GM12864 (cell line): Measurements from ENCODE around the gene C2orf68.

ENCODE experiments used
- DNase-seq: peaks from one replicate; pipeline ENCODE4 v3.0.0-alpha.2; 2011; ENCODE audit warnings: low read depth
- H3K4me3 ChIP-seq: 2 replicates; pipeline ENCODE4 v1.5.1; 2011; ENCODE audit warnings: mild to moderate bottlenecking, low read depth, low read length, control low read depth
- CTCF ChIP-seq: IDR thresholded peaks from 2 replicates; pipeline ENCODE4 v1.5.1; 2011; ENCODE audit warnings: low read depth, mild to moderate bottlenecking, moderate library complexity, low read length, control low read depth, inconsistent platforms; ENCODE audit errors: missing control alignments

C2orf68 gene

GRCh38 chr2:85655961-85656417, 44.1 kb upstream of the C2orf68 start:
- TF ChIP-seq CTCF = no peak
- H3K4me3 ChIP-seq = no peak overlapping the region
- DNase-seq = no peak

GRCh38 chr2:85653996-85654395, 42.1 kb upstream of the C2orf68 start:
- TF ChIP-seq CTCF = no peak
- no peak for DNase-seq
- no peak overlapping the region for H3K4me3 ChIP-seq

GRCh38 chr2:85652056-85652455, 40.2 kb upstream of the C2orf68 start:
- no peak for TF ChIP-seq CTCF
- no peak for DNase-seq
- no peak overlapping the region for H3K4me3 ChIP-seq

DNA sequence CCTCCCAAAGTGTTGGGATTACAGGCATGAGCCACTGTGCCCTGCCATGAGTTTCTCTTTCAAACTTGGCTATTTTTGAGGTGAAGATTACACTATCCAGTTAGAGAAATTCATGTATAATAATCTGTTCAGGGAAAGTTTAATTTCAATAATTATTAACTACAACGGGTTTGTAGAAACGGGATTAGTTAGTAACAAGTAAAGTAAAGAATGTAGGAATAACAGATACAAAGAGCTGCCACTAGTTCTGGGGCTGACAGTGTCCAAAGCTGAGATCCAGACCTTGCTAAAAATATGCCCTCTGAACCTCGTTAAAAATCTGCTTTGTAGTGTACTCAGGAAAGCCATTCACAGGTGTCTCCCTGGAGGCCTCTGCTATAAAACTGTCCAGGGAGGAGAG, 39.2 kb upstream of the C2orf68 start:
- no peak for TF ChIP-seq CTCF
- no peak for DNase-seq
- no peak overlapping the region for H3K4me3 ChIP-seq

DNA sequence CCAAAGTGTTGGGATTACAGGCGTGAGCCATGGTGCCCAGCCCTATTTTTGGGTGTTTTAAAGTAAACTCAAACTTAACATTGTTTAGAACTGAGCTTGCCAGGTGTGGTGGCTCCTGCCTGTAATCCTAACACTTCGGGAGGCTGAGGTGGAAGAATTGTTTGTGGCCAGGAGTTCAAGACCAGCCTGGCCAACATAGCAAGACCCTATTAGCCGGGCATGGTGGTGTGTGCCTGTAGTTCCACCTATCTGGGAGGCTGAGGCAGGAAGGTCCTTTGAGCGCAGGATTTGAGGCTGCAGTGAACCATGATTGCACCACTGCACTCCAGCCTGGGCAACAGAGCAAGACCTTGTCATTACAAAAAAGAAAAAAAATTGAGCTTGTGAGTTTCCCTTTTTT, 38.6 kb upstream of the C2orf68 start:
- no peak for TF ChIP-seq CTCF
- no peak overlapping the region for H3K4me3 ChIP-seq
- DNase-seq = no peak

DNA sequence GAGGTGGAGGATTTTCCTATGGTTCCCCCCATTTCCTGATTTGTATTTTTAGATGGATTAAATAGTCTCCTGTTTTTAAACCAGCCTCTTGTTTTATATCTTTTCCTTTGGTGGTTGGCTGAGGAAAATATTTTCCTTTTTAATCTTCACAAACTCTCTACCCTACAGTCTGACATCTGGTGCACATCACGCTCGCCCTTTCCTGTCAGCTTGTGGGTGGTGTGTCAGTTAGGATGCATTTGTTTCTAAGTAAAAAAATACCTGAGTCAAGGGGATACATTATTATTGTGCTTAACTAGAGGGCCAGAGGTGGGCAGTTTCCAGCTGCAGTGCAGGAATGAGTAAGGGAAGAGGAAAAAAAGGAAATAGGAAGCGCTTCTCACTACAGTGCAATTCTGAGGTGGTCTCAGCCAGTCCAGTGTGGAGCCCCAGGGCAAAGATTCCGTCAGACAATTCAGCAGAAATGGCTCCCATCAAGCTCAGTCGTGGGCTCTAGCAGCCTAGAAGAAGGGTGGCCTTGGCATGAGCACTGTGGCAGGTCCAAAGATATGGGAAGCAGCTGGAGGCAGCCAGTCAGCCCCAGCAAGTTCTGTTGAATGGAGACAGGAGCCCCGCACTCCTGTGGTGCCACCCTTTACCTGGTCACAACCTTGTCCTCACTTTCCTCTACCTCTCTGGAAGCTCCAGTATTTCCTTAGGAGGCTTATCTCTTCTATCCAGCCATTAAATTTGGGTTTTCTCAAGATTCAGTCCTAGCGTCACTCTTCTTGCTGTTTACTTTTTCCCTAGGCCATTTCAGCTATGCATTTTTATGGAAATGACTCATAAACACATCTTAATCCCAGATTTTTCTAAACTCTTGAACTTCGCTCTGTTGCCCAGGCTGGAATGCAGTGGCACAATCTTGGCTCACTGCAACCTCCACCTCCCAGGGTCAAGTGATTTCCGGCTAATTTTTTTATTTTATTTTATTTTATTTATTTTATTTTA, 37.6 kb upstream of the C2orf68 start:
- TF ChIP-seq CTCF = no peak
- no peak overlapping the region for H3K4me3 ChIP-seq
- DNase-seq = no peak
